IMR-90 (cell line): ENCODE results near the gene NRXN2. TPM values are rescaled to one million over a fixed set of nuclear protein-coding genes. Genes with fewer than 3 reads are reported as not detected.

Experiments used
- ATAC-seq: fragments of 200-7000 bp; cut with Tn5 transposase; 2 replicates; pipeline ENCODE4 v1.9.1; 2020; ENCODE audit warnings: low read depth, mild to moderate bottlenecking, moderate library complexity
- BruUV-seq: library from RNA; stranded (reverse); fragments of 400-500 nt; replicated peaks from 2 replicates; lab custom pipeline; 2021; lab: Mats Ljungman, UMichigan
- CTCF ChIA-PET: fragments of 300-600 bp; formaldehyde crosslinking; extraction: SDS; loops from one replicate; lab custom pipeline; 2021; ENCODE audit warnings: antibody characterized with exemption; lab: Yijun Ruan, JAX
- POLR2A ChIA-PET: fragments of 300-600 bp; sonication (Branson Sonifier 250); formaldehyde crosslinking; loops from one replicate; lab custom pipeline; 2022; ENCODE audit warnings: antibody characterized with exemption; ENCODE audit not compliant: unreplicated experiment; lab: Charles Lee
- DNase-seq: peaks from one replicate; pipeline ENCODE4 v3.0.0; 2013
- H2AFZ ChIP-seq: replicated peaks from 2 replicates; pipeline ENCODE3; 2013; ENCODE audit warnings: low read length, mild to moderate bottlenecking; ENCODE audit not compliant: poor library complexity
- H2AK5ac ChIP-seq: 2 replicates; pipeline ENCODE4 v1.6.1; 2013; ENCODE audit warnings: low read depth, low read length, inconsistent platforms
- H2AK9ac ChIP-seq: replicated peaks from 2 replicates; pipeline ENCODE3; 2013; ENCODE audit warnings: mild to moderate bottlenecking, low read depth, low read length, moderate library complexity; ENCODE audit not compliant: poor library complexity
- H2BK120ac ChIP-seq: 2 replicates; pipeline ENCODE4 v1.6.1; 2013; ENCODE audit warnings: low read depth, low read length, inconsistent platforms
- H2BK15ac ChIP-seq: 3 replicates; pipeline ENCODE4 v1.6.1; 2013; ENCODE audit warnings: low read depth, low read length, inconsistent platforms
- H2BK20ac ChIP-seq: 2 replicates; pipeline ENCODE4 v1.6.1; 2013; ENCODE audit warnings: low read depth, mild to moderate bottlenecking, inconsistent platforms, low read length, moderate library complexity
- H2BK5ac ChIP-seq: 2 replicates; pipeline ENCODE4 v1.6.1; 2013; ENCODE audit warnings: mild to moderate bottlenecking, low read depth, low read length, inconsistent platforms; ENCODE audit not compliant: poor library complexity, severe bottlenecking
- H3K14ac ChIP-seq: replicated peaks from 2 replicates; pipeline ENCODE4 v1.6.1; 2013; ENCODE audit warnings: low read depth, low read length, inconsistent platforms
- H3K18ac ChIP-seq: 2 replicates; pipeline ENCODE4 v1.6.1; 2013; ENCODE audit warnings: low read depth, low read length, control low read depth
- H3K23ac ChIP-seq: 2 replicates; pipeline ENCODE4 v1.6.1; 2013; ENCODE audit warnings: low read depth, low read length, inconsistent platforms
- H3K27ac ChIP-seq: 2 replicates; pipeline ENCODE4 v1.5.1; 2013; ENCODE audit warnings: mild to moderate bottlenecking, control low read depth, low read length; ENCODE audit not compliant: insufficient read depth
- H3K27me3 ChIP-seq: 2 replicates; pipeline ENCODE4 v1.6.1; 2013; ENCODE audit warnings: low read length; ENCODE audit not compliant: control insufficient read depth, insufficient read depth
- H3K36me3 ChIP-seq: 2 replicates; pipeline ENCODE4 v1.6.1; 2013; ENCODE audit warnings: low read length, mixed read lengths; ENCODE audit not compliant: control insufficient read depth, insufficient read depth
- H3K4ac ChIP-seq: 2 replicates; pipeline ENCODE4 v1.6.1; 2013; ENCODE audit warnings: low read depth, low read length, inconsistent platforms
- H3K4me1 ChIP-seq: 2 replicates; pipeline ENCODE4 v1.6.1; 2013; ENCODE audit warnings: low read length, mixed read lengths; ENCODE audit not compliant: control insufficient read depth, insufficient read depth
- H3K4me2 ChIP-seq: 2 replicates; pipeline ENCODE4 v1.6.1; 2013; ENCODE audit warnings: low read depth, mild to moderate bottlenecking, control low read depth, low read length, moderate library complexity
- H3K4me3 ChIP-seq: 2 replicates; pipeline ENCODE4 v1.5.1; 2013; ENCODE audit warnings: low read depth, mild to moderate bottlenecking, control low read depth, low read length, moderate library complexity; ENCODE audit not compliant: insufficient read depth
- H3K56ac ChIP-seq: 2 replicates; pipeline ENCODE4 v1.6.1; 2013; ENCODE audit warnings: low read length, inconsistent platforms; ENCODE audit not compliant: insufficient read depth; ENCODE audit errors: extremely low read depth
- H3K79me1 ChIP-seq, 2 experiments: 2 replicates each; pipeline ENCODE4 v1.6.1; 2013; ENCODE audit warnings: low read length in 2 of 2, inconsistent platforms in 1 of 2, low read depth in 1 of 2
- H3K9ac ChIP-seq: 2 replicates; pipeline ENCODE4 v1.6.1; 2013; ENCODE audit warnings: low read depth, low read length, control low read depth
- H3K9me1 ChIP-seq: 2 replicates; pipeline ENCODE4 v1.6.1; 2013; ENCODE audit warnings: low read length, inconsistent platforms; ENCODE audit not compliant: insufficient read depth
- H3K9me3 ChIP-seq: 2 replicates; pipeline ENCODE4 v1.6.1; 2013; ENCODE audit warnings: low read length; ENCODE audit not compliant: control insufficient read depth, insufficient read depth
- H4K20me1 ChIP-seq: 2 replicates; pipeline ENCODE4 v1.6.1; 2013; ENCODE audit warnings: low read length, inconsistent platforms; ENCODE audit not compliant: insufficient read depth
- H4K5ac ChIP-seq: 2 replicates; pipeline ENCODE4 v1.6.1; 2013; ENCODE audit warnings: mild to moderate bottlenecking, low read depth, low read length, control low read depth
- H4K8ac ChIP-seq, 2 experiments: 2 replicates each; pipeline ENCODE4 v1.6.1; 2013; ENCODE audit warnings: low read depth in 2 of 2, low read length in 2 of 2, control low read depth in 1 of 2, inconsistent platforms in 1 of 2
- H4K91ac ChIP-seq: 2 replicates; pipeline ENCODE4 v1.6.1; 2013; ENCODE audit warnings: low read depth, low read length, inconsistent platforms; ENCODE audit not compliant: insufficient read depth
- ELK1 ChIP-seq: fragments of 150-350 bp; IDR thresholded peaks from 2 replicates; pipeline ENCODE4 v1.6.1; 2016; ENCODE audit warnings: low read depth, mild to moderate bottlenecking, low read length, moderate library complexity, borderline replicate concordance
- MAFK ChIP-seq: IDR thresholded peaks from 2 replicates; pipeline ENCODE4 v1.6.1; 2012; ENCODE audit warnings: low read depth, low read length, improper control_type of control experiment
- RCOR1 ChIP-seq: IDR thresholded peaks from 2 replicates; pipeline ENCODE4 v1.6.1; 2012; ENCODE audit warnings: mild to moderate bottlenecking, low read length, improper control_type of control experiment; ENCODE audit not compliant: insufficient replicate concordance
- WGBS, 2 experiments: methylation state at CpG; one replicate each; pipeline versions ENCODE4 v1.1.5 to v1.1.7; 2013; ENCODE audit warnings: missing lambda C conversion rate in 2 of 2; ENCODE audit not compliant: insufficient read length in 1 of 2; ENCODE audit errors: extremely low coverage in 2 of 2; 5-methylcytosine and 5-hydroxymethylcytosine counted together
- dilution Hi-C: fragments of 300-500 bp; cut with HindIII; formaldehyde crosslinking; loops from one replicate; pipeline ENCODE4 v1.14.3; 2018; ENCODE audit warnings: low sequenced_read_pairs; ENCODE audit not compliant: unreplicated experiment
- in situ Hi-C: fragments of 300-500 bp; cut with MboI; formaldehyde crosslinking; loops from 3 replicates; pipeline ENCODE4 v1.14.3; 2019; ENCODE audit warnings: low sequenced_read_pairs, inconsistent platforms, mixed read lengths
- intact Hi-C: fragments of 100-400 bp; cut with micrococcal nuclease; formaldehyde crosslinking; loops from 2 replicates; pipeline ENCODE4 v1.10.0; 2022
- polyA plus RNA-seq, 3 experiments: library from polyadenylated mRNA; depleted of rRNA; stranded (reverse); fragments of >200 nt; gene quantifications; 2 replicates each; pipeline ENCODE4 v1.2.3, GENCODE V29; 2012; ENCODE audit warnings: low replicate concordance in 1 of 3
- total RNA-seq: library from RNA; depleted of rRNA; stranded (reverse); fragments of >200 nt; gene quantifications from 2 replicates; pipeline ENCODE4 v1.2.3, GENCODE V29; 2012

NRXN2 gene
- total and polyA plus RNA-seq, 2 of the 4 experiments (the other 2 are of a cell fraction): 0.18 to 0.22 TPM

- Histone ChIP-seq H3K4ac (no peak overlapping the region), H3K27ac (no peak overlapping the region), H4K91ac (no peak overlapping the region), H3K56ac (no peak overlapping the region), H2AK5ac (no peak overlapping the region), H3K23ac (no peak overlapping the region), H4K5ac (no peak overlapping the region), H2BK5ac (no peak overlapping the region), H3K4me2 (no peak overlapping the region), H3K9me1 (peaks cover 14% of the 10 kb centered on the region; the same call in 1 of the 2 replicates), H3K27me3 (no peaks in the 10 kb centered on the region), H3K4me1 (peaks cover 13% of the 10 kb centered on the region), H2AFZ (no peak overlapping the region), H2BK15ac (no peak overlapping the region), H3K9me3 (no peaks in the 10 kb centered on the region), H3K9ac (no peak overlapping the region), H3K4me3 (no peak overlapping the region), H3K36me3 (peaks cover 86% of the 10 kb centered on the region), H2AK9ac (no peak overlapping the region), H3K79me1 (peaks cover 42 to 85% of the 10 kb centered on the region in 2 experiments), H3K14ac (no peak overlapping the region), H2BK120ac (no peak overlapping the region), H4K20me1 (peaks cover 79% of the 10 kb centered on the region), H2BK20ac (no peak overlapping the region), H3K18ac (no peak overlapping the region), H4K8ac (no peak overlapping the region)
- BruUV-seq: no TSS peak
- in situ Hi-C loops: no loop called here
- dilution Hi-C loops: no loop called here
- intact Hi-C loops: loop anchor here (2.0 kb wide), 1 partner anchor 77 kb away; no protein-coding TSS in a partner anchor
- no peak for ATAC-seq
- DNase-seq: no peak
- ChIA-PET CTCF (no interaction called here), POLR2A (no interaction called here)
- no peak for TF ChIP-seq RCOR1
- no peak for TF ChIP-seq ELK1
- no peak for TF ChIP-seq MAFK
- WGBS, 2 experiments: 87% methylated on average over 9 of the region's 42 CpGs; no CpG with 5 or more reads in 1 of the 2 experiments
Measured at GRCh38 chr11:64765851-64766665, 43.1 kb upstream of the NRXN2 start.
